Fibroblast of lung (primary cell): ENCODE measurements around the gene APBB2.

Source experiments
- EZH2 ChIP-seq: IDR thresholded peaks from 2 replicates; pipeline ENCODE4 v1.5.1; 2012; ENCODE audit warnings: low read length, control low read depth, mild to moderate bottlenecking; ENCODE audit errors: missing control alignments
- TF ChIP-seq, protein P1 (sequence below), 2 donors: IDR thresholded peaks in 1 of 2; conservative IDR thresholded peaks in 1 of 2; 1 replicate in 1 of 2; 2 replicates in 1 of 2; pipeline ENCODE4 v1.5.1; 2011 to 2012; ENCODE audit warnings: low read length in 2 of 2, control low read depth in 1 of 2, inconsistent platforms in 1 of 2, low read depth in 1 of 2, mild to moderate bottlenecking in 1 of 2

DNA sequence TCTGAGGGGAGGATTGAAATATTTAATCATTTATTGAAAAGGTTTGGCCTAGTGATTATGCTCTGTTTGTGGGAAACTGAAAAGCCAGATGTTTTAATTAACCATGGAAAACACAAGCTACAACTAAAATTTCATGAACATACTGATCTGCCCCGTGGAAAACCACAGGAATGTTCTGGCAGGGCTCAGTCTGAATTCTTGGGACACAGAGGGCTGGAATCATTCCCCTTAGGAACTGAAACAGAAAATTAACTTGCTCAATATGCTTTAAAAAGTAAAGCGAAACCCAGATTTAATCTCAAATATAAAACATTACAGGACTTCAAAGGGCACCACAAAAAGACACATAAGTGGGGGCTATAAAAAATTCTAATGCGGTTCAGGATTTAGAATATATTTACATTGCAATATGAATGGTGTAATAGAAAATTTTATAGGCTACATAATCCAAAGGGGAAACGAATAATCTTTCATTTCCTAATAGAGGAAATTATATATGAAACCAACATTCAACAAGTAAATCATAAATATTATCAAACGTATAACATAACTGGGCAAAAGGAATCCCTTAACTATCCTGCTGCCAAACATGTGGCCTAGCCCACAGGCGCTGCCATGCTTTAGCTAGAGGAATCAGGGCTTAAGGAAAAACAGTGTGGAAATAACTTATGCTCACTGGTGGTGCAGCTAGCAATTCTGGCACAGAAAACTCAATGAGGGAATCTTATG lies 70.9 kb downstream of the APBB2 start:
- TF ChIP-seq, protein P1, sequence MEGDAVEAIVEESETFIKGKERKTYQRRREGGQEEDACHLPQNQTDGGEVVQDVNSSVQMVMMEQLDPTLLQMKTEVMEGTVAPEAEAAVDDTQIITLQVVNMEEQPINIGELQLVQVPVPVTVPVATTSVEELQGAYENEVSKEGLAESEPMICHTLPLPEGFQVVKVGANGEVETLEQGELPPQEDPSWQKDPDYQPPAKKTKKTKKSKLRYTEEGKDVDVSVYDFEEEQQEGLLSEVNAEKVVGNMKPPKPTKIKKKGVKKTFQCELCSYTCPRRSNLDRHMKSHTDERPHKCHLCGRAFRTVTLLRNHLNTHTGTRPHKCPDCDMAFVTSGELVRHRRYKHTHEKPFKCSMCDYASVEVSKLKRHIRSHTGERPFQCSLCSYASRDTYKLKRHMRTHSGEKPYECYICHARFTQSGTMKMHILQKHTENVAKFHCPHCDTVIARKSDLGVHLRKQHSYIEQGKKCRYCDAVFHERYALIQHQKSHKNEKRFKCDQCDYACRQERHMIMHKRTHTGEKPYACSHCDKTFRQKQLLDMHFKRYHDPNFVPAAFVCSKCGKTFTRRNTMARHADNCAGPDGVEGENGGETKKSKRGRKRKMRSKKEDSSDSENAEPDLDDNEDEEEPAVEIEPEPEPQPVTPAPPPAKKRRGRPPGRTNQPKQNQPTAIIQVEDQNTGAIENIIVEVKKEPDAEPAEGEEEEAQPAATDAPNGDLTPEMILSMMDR (conservative IDR thresholded peaks at IDR 0.05 in 1 of 2, IDR thresholded peaks at IDR 0.05 in 1 of 2; ENCODE audit: low read depth in 1 of 2, low read length in 2 of 2), result no peak
- TF ChIP-seq EZH2, result no peak
